NCI-H187 (cell line): ENCODE data around the gene TSKU.
"Not testable (repeated sequence)": the region's sequence is repeated elsewhere in the genome, so short reads cannot be mapped to it uniquely, and the experiment has no call there.

Experiments used
- DNase-seq, 2 experiments: peaks; one replicate each; lab custom pipeline; 2025; lab: John Stamatoyannopoulos, UW

TSKU gene, protein sequence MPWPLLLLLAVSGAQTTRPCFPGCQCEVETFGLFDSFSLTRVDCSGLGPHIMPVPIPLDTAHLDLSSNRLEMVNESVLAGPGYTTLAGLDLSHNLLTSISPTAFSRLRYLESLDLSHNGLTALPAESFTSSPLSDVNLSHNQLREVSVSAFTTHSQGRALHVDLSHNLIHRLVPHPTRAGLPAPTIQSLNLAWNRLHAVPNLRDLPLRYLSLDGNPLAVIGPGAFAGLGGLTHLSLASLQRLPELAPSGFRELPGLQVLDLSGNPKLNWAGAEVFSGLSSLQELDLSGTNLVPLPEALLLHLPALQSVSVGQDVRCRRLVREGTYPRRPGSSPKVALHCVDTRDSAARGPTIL

DNA sequence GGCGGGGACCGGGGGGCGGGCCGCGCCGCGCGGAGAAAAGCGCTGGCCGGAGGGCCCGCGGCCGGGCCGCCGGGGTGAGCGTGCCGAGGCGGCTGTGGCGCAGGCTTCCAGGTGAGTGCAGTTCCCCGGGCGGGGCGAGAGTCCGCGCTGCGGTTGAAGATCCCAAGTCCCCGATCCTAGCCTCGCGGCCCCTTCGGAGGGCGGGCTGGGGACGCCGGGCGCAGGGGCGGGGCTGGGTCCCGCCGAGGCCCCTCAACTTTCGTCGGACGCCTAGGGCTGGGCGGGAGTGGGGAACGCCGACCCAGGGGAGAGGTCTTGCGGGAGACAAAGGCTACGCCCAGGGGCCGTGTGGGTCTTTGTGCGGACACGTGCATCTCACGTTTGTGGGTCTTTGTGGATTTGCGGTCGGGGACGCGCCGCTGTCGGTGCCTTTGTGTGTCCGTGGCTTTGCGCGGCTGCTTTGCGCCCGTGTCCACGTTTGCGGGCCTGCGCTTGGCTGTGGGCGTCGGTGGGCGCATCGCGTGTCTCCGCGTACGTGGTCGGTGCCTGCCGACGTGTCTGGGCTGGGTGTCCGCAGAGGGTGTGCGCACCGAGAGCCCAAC, at the start of gene TSKU:
Gene TSKU (plus strand): TSS at position 63 of the 602 bp plus-strand sequence. CDS start 12,261 bp downstream, outside the sequence.
- DNase-seq, result no peak

DNA sequence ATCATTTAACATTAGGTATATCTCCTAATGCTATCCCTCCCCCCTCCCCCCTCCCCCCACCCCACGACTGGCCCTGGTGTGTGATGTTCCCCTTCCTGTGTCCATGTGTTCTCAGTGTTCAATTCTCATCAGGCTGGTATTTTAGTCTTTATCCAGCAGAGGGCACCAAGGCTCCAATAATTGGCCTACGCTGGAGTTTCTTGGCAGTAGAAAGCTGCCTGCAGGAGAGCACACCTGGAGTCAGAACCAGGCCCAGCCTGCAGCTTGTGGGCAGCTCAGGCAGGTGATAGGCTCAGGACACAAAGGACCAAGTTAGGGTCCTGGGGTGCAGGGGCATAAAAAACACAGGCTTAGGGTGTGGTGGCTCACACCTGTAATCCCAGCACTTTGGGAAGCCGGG, 49.2 kb upstream of the TSKU start:
- not testable (repeated sequence) for DNase-seq

DNA sequence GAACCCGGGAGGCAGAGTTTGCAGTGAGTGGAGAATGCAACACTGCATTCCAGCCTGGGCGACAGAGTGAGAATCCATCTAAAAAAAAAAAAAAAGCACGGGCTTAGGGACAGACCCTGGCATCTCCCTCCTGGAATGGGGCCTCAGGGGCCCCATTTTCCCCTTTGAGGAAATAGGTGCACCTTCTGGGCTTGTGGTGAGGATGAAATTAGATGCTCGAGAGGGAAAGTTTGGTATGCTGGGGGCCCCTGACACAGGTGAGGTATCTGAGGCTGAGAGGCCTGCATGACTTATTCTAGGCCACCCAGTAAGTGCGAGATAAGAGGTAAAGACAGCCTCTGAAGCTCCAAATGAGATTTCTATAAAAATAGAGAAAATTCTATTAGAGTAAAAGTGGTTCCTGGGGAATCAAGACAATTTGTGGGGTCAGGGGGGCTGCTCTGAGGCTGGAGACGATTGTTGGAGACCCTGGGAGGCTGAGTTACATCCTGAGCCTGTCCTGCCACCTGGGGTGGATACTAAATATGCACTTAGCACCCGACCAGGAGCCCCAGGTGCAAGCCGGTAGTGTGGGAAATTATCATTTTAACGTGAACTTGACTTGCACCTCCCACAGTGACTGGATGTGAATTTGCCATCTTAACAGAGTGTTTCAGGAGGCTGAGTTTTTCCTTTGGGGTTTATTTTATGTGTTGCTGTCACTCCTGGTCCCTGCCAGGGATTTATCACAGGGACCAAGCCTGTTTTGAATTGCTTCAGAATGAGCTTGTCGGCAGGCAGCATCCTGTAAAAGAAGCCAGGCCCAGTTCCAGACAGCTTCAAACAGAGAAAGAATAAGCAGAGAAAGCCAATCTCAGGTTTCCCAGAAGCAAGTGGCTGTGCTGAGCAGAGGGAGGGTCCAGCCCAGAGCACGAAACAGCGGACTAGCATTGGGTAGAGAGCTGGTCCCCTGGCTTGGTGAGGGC, 48.4 kb upstream of the TSKU start:
- no peak for DNase-seq

DNA sequence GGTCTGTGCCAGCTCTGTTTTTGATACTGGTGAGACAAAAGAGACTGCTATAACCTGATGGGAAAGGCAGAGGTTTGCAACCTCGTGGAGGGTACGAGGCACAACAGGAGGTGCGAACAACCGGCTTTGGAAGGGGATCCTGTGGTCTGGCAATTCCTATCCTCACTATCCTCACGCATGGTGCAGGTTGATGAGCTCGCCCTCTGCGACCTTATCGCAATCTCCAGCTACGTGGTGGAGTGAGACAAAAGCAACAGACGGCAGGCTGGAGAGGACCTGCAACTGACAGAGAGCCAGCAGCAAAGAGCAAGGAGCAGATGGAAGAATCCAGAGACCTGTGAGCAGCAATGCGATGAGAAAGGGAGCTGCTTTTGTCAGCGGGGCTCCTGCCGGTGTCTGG, 47.3 kb upstream of the TSKU start:
- DNase-seq, result no peak

DNA sequence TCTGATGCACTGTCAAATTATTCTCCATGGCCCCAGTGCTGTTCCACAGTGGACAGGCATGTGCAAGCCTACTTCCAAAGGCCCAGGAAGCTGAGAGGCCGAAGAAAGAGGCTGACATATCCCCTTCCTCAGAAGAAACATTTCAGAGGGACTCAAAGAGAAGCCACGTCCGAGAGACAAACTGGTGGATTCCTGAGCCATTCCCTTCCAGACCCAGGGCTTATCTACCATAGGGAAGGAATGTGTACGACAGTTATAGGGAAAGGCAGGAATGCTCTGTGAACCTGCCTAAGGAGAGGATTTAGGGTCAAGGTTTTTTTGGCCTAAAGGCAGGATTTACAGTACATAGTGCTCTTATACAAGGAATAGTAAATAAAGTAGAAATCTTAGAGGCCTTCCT, 46.9 kb upstream of the TSKU start:
- DNase-seq, result no peak

DNA sequence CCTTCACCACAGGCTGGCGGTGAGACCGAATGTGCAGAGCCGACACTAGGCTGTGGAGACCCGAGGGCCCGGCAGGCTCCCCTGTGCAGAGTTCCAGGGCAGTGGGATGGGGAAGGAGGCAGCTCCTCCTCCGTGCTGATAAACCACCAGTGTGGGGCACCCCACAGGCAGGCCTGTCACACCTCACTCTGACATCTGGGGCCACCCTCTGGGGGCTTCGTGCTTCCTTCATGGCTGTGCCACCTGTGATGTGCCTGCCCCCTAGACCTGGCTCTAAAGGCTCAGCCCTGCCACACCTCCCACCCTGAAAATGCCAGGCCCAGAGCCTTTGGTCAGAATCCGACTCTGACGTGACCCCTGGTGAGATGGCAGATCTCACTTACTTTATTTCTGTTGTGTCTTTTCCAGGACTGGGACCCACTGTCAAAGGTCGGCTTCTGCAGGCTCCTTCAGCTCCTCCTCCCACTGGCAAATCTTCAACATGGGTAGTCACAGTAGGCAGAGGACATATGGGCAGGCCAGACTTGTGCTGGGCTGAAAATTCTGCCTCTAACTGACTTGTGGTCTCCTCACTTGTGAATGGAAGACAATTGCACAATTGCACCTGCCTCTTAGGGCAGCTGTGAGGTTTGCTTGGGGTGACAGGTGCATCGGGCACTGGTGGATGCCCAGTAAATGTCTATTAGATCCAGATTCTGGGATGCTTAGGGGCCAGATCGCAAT, 46.2 kb upstream of the TSKU start:
- no peak for DNase-seq

DNA sequence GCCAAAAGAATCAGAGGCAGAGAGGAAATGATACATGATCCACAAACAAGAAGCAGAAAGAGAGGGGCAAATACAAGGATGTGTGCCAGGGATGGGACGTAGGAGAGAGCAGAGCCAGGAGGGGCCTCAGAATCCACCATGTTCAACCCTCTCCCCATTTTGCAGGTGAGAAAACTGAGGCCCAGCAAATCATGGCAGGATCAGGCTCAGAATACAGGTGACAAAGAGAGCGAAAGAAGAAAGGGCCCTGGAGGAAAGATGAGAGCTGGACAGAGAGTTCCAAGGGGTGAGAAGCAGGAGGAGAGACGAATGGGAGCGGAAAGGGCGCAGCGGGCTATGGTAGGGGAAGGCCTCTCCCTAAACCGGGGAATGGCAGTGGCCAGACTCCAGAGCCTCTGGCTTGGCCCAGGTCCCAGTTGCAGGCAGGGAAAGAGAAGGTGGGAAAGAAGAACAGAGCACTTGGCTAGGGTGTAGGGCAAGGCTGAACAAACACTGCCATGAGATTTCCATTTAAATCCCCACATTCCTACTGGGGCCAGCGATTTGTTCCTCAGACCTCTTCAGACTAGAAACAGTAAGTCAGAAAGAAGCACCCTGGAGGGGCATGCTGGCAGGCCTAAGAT, 44.4 kb upstream of the TSKU start:
- no peak for DNase-seq

DNA sequence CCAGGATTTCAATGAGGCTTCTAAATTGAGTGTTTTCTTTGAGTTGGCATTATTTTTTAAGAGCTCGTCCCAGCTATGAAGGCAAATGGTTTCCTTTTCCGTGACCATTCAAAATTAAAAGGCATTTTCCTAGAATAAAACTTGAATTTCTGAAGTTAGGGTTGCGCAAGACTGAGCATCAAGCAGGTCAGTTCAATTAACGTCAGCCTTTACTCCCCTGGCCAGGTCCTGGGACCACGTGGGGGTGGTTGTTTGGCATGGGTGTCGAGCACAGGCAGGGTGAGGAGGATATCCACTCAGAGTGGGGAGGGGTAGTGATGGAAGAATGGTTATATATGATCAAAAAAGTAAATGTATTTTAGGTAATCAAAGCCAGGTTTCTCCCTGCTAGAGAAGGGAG, 43.4 kb upstream of the TSKU start:
- DNase-seq, result no peak

DNA sequence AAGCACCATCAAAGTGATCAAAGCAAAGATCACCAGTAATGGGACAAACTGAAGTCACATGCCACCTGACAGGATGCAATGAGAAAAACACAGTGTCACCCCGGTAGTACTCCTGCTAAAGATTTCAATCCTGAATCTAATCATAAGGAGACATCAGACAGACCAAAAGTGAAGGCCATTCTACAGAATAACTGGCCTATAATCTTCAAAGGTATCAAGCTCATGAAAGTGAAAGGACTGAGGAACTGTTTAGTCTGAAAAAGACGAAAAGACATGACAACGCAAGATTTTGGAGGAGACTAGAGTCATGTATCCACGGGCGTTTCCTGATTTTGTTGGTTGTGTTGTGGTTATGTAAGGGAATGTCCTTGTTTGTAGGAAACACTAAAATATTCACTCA, 42.4 kb upstream of the TSKU start:
- no peak for DNase-seq

DNA sequence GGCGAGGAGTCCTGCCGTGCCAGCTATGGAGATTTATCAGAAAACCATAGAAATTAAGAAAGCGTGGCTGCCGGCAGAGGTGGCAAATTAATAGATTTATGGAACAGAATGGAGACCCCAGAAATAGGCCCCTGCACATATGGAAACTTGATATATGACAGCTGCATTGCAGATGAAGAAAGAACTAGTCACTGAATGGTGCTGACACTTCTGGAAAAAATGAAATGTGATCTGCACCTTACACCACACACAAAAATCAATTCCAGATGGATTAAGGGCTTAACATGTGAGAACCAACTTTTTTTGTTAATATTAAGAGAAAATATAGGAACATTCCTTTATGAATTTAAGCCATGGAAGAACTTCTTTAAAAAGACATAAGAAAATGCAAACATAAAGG, 40.3 kb upstream of the TSKU start:
- no peak for DNase-seq

DNA sequence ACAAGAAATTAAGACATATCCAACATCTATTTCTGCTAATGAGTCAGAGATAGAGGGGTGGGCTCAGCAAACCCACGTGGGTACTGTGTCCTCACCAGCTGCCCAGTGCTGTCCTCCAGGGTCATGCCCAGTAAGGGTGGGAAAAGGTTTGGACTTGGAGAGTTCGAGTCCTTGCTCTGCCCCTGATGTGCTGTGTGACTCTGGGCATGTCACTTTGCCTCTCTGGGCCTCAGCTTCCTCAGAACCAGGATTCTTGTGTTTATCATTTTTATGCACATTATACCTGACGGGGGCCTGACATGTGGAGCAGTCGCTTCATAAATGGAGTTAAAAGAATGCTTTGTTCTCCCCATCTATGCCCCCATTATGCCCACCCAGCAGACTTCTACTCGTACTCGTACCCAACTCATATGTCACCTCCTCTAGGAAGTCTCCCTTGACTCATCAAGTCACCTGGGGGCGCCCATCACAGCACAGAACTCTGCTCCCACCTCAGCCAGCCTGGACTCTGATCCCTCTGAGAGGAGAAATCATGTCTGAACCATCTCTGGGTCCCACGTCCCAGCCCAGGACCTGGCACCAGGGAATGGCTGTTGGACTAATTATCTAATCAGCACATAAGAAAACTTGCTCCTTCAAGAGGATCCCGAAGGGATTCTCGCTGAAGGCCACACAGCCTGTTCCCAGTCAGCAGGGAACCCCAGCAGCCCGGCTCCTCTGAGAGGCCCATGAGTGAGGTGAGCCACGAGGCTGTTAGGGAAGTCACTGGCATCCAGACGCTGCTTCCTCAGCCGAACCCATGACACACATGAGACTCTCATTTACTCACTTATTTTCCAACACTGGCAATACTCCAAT, 38.7 kb upstream of the TSKU start:
- DNase-seq, result no peak

DNA sequence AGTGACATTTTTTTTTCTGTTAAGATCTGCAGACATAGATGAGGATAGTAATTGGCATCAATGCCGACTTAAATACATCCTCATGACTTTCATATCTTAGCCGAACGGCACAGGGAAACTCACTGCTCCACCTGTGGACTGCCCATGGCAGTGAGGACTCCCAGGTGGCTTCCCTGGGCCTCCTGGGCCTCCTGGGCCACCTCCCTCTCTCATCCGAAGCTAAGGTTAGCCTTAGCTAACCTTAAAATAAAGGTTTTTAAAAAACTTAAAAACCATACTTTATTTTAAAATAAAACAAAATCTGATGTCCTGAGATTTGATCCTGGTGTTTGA, 38.1 kb upstream of the TSKU start:
- no peak for DNase-seq

DNA sequence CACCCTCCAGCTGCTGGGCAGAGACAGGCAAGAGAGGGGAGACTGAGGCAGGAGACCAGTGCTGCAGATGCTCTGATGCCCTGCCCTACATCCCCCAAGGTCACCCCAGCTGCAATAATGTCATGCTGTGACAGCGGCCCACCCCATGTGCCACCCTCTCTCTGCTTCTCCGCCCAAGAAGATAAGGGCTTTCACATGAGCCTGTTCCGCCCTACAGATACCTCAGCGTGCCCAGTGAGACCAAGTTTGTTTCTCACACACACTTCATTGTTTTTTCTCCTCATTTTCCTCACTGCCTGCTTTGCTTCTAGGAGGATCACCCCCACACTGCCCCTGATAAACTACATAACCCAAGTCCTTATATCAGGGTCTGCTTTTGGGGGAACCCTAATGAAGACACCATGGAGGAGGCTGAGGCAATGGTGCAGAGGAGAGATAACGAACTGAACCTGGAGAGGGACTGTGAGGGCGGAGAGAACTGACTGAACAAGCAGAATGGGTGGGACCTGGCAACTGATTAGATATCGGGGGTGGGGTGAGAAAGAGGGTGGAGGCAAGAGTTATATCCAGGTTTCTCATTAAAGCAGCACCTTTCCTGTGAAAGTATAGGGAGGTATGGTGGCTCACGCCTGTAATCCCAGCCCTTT, 37.5 kb upstream of the TSKU start:
- no peak for DNase-seq

DNA sequence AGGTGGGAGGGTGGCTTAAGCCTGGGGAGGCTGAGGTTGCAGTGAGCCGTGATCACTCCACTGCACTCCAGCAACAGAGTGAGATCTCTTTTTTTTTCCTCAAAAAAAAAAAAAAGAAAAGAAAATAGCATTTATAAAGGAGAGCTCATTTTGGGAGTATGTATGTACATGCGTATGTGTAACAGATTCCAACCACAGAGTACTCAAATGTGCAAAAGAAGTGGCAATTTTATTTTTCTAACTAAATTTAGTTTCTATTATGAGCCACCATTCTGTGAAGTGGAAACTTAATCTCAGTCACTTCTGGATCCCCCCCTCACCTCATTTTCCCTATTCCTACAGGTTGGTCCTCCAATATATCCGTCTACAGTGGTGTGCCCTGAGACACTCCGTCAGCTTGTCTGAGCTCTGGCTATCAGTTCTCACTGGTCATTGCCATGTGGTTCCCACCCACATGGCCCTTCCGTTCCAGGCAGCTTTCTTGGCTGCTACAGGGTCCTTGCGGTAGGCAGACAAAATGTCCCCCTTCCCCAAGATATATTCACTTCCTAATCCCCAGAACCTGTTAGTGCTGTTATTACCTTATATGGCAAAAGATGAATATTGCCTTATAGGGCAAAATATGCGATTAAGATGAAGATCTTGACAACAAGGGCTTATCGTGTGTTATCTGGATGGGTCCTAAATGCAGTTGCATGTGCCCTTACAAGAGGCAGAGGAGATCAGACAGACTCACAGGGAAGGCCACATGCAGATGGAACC, 35.8 kb upstream of the TSKU start:
- DNase-seq, result no peak

DNA sequence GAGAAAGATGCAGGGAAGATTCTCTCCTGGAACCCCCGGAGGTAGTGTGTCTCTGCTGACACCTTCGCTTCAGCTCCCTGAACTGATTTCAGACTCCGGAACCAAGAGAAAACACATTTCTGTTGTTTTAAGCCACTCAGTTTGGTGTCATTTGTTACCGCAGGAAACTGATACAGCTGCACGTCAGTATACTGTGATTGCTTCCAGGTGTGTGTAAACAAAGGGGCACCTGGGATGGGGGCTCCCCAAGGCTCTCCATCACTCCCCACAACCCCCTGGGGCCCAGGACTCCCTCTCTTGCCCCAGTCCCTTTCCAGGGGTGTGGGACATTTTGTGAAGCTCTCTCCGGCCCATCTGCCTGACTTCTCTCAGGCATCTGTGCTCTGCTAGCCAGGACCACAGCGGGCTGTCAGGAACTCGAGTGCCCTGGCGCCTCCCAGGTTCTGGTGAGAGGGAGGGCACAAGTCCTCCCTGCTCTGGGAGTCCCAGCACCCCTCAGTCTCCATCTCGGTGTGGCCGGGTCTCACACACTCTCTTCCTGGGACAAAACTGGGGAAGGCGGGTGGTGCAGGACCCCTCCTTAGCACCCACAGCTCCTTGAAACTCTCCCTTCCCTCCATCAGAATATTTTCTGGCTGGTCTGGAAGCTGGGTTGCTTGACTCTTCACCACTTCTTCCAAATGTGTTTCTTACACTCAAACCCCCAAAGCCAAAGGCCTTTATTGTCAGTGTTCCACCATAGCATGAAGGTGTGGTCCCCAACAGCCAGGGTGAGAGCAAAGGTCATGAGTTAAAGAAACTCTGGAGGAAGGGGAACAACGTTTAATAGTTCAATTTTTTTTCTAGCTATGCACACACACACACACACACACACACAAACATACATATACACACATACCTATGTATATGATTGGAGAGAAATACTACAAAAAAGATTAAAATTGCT, 35.0 kb upstream of the TSKU start:
- no peak for DNase-seq

DNA sequence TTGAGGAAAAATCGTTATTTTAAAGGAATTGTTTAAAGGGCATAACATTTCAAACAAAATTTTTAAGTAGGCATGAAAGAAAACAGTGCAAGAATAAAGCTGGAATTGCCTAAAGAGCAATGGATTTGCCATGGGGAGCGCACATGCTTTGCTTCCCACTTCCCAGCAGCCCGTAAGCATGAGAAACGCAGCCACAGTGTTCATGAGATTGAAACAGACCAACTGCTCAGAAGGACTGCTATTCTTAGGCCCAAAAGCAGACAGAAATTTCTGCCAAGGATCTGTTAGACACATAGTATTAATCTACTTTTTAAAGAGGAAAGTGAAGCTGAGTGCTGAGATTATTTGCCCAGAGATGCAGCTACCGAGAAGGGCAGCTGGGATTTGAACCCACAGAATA, 34.2 kb upstream of the TSKU start:
- no peak for DNase-seq

DNA sequence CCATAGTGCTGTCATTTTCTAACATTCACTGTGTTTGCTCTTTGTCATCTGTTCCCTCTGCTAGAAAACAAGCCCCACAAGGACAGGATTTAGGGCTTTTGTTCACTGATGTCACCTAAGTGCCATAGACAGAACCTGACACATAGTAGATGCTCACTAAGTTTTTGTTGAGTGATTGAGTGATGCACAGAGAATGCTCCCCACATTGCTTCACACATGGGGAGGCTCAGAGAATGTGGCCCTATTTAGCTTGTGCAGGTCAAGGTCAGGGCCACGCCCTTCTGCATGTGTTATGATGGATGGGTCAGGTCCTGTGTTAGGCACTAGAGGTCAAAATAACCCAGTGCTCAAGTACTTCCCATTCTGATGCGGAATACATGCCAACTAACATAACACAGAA, 33.1 kb upstream of the TSKU start:
- no peak for DNase-seq

DNA sequence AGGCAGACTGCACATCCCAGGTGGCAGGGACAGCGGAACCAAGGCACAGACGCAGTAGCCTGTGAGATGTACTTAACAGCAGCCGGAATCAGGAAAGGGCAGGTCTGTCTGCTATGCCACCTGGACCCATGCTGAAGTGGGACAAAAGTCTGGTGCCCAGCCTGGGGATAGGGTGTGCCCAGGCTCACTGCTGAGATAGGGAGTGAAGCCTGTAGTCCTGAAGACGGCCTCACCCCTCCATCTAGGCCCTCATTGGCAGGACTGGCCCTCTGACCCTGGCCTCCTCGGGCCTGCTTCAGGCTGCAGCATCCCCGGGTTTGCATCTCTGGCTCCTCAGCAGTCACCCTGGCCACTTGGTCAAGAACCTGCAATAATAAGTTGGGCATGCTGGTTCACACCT, 32.4 kb upstream of the TSKU start:
- no peak for DNase-seq
